GM18498 (cell line): ENCODE data around the gene CCDC6.

Experiments
- ATAC-seq: cut with Tn5 transposase; IDR thresholded peaks from one replicate; pipeline ENCODE4 v1.9.1; 2021; ENCODE audit warnings: mild to moderate bottlenecking, moderate library complexity; ENCODE audit not compliant: unreplicated experiment

CCDC6 gene

DNA sequence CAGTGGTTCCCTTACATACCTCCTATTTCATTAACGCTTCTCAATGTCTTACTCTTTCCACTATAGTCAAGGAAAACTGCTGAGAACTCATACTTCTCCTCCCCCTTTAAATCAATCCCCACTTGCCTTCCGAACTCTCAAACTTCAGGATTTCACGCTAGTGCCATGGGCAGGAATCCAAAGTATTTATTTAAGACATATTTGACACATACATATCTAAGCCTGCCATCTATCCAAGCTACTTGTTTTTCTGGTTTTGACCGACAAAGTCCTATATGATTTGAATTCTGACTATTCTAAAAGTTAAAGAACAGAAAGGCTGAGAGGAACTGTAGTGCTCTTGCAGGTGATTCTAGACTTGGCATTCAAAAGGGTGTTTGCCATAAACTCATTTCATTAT is 51.8 kb downstream of the CCDC6 start:
- no peak for ATAC-seq

DNA sequence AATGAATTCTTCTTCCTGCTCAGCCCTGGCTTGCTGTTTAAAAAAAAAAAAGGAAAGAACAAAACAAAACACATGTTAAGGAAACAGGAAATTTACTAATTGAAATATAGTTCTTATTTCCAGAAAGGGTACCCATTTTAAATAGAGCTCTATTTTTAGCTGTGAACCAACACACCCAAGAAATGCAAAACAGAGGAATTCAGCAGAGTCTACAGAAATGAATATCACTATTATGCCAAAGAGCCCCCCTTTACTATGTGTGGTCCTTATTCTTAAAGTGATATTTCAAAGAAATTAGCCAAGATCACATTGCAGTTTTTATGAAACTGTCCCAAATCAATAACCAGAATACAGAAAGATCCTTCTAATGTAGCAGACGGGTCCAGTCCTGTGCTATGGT is 53.7 kb downstream of the CCDC6 start:
- peak; percentile 57 for ATAC-seq

DNA sequence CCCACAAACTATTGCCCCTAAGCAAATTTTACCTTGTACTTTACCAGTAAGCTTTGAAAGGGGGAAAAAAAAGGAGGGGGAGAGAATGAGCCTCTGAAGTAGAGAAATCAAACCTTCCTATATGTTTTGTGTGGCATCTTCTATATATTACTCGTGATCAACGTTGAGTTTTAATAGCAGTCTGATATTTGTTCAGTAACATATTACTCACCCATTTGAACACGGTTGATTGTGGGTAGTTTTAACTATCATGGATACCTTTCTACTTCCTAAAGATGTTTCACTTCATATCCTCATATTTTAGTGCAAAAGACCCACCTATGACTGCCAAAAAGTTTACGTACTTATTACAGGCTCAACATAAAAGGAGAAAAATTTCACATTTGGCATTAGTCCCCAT is 54.5 kb downstream of the CCDC6 start:
- ATAC-seq: no peak

DNA sequence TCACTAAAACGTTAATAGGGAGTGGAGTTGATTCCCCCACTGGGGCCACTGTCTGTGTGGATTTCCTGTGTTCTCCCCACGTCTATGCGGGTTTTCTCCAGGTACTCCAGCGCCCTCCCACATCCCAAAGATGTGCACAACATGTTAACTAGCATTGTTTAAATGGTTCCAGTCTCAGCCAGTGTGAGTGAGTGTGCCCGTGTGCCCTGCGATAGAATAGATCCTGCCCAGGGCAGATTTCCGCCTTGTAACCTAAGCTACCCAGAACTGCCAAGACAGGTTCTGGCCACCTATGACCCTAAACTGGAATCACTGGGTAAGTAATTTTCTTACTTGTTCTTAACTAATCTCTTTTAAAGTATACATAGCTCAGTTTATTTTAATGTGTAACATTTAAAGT is 58.5 kb downstream of the CCDC6 start:
- no peak for ATAC-seq

DNA sequence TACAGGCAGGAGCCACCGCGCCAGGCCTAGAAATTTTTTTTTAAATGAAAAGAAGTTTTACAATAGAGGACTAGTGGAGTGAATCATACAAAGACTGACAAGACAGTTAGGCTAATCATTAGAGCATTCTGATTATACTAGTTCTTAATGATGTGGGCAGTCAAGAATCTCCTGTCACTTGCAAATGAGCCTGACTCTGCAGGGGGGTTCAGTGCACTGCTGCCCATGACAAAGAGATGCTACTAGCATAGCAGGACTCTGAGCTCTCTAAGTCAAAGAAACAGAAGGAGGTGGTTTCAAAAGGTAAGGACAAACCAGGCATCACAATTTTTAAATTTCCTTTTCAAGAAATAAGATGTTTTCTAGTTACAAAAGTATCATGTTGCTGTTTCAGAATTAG is 59.0 kb downstream of the CCDC6 start:
- ATAC-seq: no peak

DNA sequence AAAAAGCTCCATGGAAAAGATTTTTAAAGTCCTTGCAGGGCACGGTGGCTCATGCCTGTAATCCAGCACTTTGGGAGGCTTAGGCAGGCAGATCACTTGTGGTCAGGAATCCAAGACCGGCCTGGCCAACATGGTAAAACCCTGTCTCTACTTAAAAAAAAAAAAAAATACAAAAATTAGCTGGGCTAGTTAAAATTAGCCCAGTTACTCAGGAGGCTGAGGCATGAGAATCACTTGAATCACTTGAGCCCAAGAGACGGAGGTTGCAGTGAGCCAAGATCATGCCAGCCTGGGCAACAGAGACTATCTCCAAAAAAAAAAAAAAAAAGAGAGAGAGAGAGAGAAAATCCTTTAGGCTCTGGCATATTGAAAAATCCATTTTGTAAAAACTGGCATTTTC is 61.9 kb downstream of the CCDC6 start:
- ATAC-seq: no peak

DNA sequence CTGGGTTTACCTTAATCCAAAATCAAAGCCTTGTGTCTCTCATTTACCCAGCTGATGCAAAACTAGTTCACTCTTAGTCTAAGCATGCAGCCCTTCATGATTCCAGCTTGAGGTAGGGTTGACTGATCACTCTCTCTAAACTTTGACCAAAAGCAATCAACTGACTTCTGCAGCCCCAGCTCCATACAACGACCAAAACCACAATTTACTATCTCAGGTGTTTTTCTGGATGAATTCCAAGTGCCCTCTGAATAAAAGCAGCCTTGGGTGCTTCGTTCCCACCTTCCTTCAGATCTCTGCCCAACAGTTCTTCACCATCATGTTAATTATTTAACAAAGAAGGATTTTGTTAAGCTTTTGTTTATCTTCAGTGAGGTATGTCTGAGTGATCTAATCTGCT is 62.6 kb downstream of the CCDC6 start:
- ATAC-seq: no peak

DNA sequence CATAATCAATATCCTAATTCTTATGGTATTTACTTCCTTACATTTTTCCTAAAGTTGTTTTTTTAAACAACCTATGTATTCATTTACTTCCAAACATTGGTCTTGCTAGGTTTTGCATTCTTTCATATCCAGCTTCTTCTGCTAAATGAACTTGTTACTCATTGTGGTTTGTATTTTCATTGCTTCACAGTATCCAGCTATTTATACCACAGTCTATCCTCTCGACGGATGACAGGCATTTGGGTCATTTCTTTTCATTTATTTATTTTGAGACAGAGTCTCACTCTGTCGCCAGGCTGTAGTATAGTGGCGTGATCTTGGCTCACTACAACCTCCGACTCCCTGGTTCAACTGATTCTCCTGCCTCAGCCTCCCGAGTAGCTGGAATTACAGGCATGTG is 66.8 kb downstream of the CCDC6 start:
- ATAC-seq: no peak

DNA sequence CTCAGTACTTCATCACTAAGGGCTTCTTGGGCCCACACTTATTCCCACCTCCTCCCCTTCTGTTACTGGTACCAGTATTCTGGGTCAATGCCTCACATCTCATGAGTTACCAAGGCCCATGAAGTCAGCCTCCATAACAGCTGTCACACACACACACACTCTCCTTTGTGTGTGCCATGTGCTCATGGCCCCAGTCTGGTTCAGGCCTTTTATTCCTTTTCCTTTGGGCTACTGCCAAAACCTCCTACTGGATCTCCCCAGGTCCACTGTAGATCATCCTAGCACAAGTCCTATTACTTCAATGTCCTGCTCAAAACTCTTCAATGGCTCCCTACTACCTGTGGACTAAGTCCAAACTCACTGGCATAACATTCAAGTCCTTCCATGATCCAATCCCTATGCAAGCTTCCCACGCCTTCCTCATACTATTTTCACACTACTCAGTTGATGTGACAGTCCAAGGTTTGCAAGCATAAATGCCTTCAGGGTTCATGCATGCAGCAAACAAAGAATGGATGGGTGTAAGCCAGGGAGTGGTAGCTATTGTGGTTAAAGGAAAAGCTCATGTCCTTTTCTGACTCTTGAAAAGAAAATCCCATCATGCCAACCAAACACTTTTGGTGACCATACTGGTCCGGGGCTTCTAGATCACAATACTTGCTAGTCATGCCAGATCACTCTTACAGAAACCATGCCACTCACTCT is 68.1 kb downstream of the CCDC6 start:
- no peak for ATAC-seq

DNA sequence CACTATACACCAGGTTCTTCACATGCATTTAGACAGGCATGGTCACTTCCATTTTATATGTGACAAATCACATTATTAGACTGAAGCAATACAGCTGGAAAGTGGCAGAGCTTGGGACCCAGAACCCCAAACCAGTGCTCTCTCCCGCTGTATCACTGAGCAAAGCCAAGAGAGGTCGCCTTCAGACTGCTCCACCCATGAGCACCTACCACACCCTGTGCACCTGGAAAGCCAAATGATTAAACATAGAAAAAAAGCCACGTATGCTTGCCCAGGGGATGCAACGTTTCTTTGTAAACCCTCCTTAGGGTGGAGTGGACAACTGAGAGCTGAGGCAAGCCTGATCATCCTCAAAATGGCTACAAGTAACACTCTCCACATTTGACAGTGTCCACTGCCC is 72.5 kb downstream of the CCDC6 start:
- no peak for ATAC-seq

DNA sequence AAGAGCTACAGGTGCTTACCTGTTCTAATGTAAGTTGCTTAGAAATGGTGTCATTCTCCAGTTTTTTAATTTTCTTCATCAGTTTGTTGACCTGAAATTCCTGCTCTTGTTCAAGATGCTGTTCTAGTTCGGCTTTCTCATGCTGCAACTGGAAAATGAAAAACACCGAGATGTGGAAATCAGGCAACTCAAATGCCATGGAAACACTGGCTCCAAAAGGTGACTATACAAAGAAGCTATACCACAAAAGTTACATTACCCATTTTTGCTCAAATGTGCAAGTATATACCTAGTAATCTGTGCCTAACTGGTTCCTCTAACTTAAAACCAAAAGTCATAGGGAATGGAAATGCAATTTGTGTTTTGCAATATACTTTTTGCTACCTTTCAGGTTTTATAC is 73.8 kb downstream of the CCDC6 start:
- no peak for ATAC-seq

DNA sequence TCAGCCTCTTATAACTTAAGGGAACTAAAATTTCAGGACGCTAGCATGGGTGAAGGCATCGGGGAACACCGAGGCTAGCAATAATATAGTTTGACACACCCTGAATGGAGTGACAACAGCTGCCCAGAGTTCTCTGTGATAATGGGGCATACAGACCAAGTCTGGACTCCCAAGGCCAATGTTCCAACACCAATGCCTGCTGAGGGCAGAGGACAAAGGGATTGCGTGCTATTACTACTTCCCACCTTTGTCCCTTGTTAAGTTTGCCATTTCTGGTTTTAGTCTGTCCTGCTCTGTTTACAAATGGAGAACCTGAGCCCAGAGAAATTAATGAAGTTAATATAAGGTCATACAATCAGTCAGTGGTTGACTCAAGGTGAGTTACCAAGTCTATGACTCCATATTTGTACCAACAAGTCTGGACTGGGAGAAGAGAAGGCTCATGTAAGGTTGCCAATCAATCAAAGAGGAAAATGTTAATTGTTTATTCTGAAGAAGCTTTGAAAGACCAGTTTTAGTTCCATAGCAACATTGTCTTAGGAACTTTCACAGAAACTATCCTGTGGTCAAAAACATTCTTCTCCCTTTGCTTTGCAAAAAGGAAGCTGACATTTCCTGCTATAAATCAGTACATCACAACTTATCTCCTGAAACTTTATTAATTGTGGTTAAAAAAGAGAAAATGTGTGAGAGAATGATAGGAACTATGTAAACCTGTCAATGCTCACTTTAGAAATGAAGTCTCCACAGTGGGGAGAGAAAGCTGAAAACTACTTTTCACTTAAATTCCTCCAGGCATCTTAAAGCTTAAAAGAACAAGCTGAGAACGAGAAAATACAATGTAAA is 74.5 kb downstream of the CCDC6 start:
- no peak for ATAC-seq

DNA sequence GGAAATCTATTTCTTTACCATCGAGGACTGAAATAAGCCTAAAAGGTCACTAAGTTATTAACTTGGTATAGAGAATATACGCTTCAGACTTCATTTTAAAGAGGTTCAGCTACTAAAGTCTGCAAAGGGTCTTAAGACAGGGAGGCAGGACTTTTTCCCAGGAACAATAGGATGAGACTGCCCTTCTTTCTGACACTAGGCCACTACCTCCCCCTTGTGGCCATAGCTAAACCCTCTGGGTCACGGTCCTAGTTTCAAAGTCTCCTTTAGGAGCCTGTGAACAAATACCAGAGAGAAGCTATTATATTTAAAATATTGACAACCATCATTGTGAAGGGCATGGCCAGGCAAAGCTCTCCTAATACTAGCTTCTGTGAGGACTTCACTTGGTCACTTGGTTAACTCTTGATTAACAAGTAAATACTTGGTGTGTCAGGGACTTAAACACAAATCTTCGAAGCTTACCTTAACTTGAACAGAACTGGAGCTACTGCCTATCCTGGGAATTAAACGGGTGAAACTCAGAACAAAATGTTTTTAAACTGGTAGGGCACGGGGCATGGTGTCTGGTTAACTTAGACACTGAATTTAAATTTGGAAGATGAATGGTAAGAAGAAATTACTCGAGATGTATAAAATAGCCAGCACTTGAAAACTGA is 75.6 kb downstream of the CCDC6 start:
- ATAC-seq: no peak

DNA sequence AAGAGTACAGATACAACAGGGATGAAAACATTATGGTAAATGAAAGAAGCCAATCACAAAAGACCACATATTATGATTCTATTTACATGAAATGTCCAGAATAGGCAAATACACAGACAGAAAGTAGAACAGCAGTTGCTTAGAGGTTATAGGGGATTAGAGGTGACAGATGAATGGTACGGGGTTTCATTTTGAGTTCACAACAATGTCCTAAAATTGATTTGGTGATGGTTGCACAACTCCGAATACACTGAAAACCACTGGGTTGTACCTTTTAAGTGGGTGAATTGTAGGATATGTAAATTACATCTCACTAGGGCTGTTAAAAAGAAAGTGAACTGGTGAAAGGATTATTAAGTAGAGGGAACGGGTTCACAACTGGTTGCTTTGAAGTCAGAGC is 76.8 kb downstream of the CCDC6 start:
- peak; percentile 80 for ATAC-seq

DNA sequence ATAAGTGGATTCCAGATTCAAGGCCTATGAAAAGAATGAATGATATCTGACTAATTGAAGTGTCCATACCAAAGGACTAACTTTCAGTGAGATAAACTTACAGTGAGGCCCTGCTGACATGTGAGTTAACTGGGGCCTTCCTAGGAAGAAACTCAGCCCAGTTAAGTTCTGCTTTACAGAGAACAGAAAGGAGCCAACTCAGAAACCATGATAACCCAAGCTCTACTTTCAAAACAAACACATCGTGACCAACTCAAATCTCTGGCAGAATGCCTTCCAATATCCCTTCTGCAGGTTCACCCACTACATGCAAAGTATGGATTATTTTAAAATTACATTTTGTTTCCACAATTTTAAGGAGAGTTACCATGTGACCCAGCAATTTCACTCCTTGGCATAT is 77.3 kb downstream of the CCDC6 start:
- peak; percentile 54 for ATAC-seq

DNA sequence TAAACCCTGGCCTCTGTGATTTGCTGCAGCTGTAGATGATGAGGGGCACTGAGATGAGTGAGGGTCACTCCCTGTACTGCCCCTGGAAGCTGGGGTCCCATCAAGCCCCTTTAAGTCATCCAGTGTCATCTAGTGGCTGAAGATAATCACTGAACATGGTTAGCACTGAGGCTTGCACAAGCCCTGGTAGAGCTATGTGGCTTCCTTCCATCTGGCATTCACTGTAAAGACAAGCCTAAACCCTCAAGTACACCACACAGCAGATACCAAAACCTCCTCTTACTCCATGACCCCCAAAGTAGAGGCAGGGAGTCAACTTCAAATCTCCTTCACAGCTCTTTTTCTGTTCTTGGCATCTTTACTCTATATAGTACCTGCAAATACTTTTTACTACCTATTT is 80.4 kb downstream of the CCDC6 start:
- ATAC-seq: no peak

DNA sequence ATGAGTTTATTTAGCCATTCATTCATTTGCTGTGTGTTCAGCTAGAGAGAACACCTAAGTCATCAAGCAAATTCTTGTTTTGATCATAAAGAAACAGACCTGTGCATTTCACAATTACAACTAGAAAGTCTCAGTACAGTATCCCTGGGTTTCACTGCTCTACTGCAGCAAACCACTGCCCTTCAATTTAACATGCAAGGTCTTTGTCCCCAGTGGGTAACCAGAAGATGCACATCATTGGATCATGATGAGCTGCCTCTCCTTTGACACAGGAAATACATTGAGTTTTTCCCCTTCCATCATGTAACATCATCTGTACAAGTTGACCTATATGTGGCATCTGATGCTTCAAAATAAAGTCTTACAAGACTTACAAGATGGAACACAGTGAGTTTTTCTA is 82.6 kb downstream of the CCDC6 start:
- ATAC-seq: no peak

DNA sequence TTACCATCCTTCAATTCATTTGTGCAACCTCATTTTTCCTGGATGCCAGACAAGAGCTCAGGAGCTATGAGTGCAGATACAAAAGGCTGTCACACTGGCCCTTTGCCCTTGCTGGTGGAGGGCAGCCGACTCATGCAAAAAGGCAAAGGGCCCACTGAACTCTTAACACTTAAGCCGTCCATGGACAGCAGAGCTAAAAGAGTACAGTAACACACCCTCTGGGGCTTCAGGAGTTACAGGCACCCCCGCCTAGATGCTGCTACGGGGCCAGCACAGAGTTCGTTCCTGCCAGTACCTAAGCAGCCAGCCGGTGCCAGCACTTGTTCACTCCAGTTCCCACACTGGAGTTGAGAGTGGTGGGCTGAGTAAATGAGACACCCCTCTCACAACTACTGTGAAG is 83.2 kb downstream of the CCDC6 start:
- ATAC-seq: no peak

DNA sequence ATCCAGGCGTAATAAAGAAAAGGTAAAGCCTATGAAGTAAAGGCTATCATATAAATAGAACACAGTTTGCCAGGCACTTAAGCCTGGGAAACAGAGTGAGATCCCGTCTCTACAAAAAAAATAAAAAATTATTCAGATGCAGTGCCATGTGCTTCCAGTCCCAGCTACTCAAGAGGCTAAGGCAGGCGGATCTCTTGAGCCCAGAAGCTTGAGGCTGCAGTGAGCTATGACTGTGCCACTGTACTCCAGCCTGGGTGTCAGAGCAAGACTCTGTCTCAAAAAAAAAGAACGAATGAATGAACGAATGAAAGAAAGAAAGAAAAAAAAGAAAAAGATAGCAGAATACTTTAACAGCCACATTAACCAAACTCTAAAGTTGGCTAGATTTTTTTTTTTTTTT is 85.9 kb downstream of the CCDC6 start:
- no peak for ATAC-seq

DNA sequence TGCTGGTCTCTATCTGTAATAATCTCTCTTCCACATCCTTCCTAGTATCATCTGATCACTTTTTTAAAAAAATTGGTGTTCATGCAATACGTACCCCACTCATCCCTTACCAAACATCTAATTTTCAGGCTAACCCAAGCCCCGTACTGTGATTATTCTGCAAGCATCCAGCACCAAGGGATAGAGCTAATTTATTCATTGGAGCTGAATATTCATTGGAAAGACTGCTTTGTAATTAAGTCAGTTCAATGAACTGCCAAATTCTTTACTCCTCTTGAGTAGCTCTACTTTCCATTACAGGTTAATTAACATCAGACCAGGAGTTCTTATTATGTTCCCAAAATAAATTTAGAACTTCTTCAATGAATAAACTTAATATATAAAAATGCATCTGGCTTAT is 86.7 kb downstream of the CCDC6 start:
- ATAC-seq: no peak

DNA sequence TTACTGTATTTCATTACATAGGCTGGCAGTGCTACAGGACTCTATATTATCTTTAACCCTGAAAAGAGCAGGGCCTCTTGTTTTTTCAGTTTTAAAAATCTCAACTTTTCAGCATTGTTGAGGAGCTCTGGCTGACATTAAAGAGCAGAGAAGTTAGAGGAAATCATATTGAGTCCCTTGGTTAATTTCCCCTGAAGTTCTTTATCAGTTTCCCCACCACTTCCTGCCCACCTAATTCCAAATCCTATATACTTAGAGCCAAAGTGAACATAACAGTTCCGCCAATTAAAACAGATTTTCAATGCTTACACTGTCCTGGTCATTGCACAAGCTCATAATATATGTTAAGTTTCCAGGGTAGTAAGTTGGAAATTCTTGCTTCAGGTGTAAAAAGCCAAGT is 87.1 kb downstream of the CCDC6 start:
- no peak for ATAC-seq

DNA sequence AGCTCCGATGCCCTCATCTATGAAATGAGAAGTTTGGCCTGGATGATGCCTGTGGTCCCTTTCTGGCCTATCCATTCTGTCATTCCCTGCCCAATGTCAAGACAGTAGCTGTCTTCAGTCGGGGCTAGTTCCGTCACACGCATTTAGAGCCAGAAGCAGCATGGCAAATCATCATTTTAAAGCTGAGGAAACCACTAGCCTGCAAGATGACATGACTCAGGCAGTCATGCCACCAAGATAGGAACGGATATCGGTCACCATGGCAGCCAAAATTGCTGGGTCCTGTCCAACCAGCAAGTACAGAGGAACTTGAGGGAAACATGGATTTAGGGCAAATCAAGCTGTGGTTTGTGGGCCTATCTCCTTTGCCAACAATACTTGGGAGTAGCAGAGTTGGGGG is 88.6 kb downstream of the CCDC6 start:
- no peak for ATAC-seq
